Natural killer cell (primary cell): ENCODE data around the gene SLC8A1. TPM values are rescaled to one million over a fixed set of nuclear protein-coding genes. Genes with fewer than 3 reads are reported as not detected.

Experiments used
- ATAC-seq, 3 donors: fragments of 150-1000 bp in 2 of 3; fragments of 200-7000 bp in 1 of 3; cut with Tn5 transposase; 1 replicate in 1 of 3; 2 replicates in 2 of 3; pipeline ENCODE4 v1.10.0; 2021; ENCODE audit warnings: mild to moderate bottlenecking in 2 of 3, moderate library complexity in 2 of 3
- DNase-seq, 2 donors: peaks; one replicate each; pipeline versions ENCODE4 v3.0.0 to v3.0.0-alpha.2; 2013 to 2021; ENCODE audit warnings: mixed read lengths in 1 of 2
- H3K27ac ChIP-seq: one replicate; pipeline ENCODE4 v1.5.1; 2013; ENCODE audit warnings: mild to moderate bottlenecking, low read length
- H3K27me3 ChIP-seq: one replicate; pipeline ENCODE4 v1.6.1; 2013; ENCODE audit warnings: low read length; ENCODE audit not compliant: control insufficient read depth, insufficient read depth
- H3K36me3 ChIP-seq: one replicate; pipeline ENCODE4 v1.6.1; 2013; ENCODE audit warnings: low read length; ENCODE audit not compliant: control insufficient read depth, insufficient read depth
- H3K4me1 ChIP-seq: one replicate; pipeline ENCODE4 v1.6.1; 2013; ENCODE audit warnings: low read length; ENCODE audit not compliant: control insufficient read depth, insufficient read depth
- H3K4me3 ChIP-seq: one replicate; pipeline ENCODE4 v1.5.1; 2013; ENCODE audit warnings: low read length
- H3K9me3 ChIP-seq: one replicate; pipeline ENCODE4 v1.6.1; 2013; ENCODE audit warnings: low read length; ENCODE audit not compliant: control insufficient read depth, insufficient read depth
- H3K27ac Mint-ChIP-seq, 2 donors: one replicate each; pipeline ENCODE4 v1.8.0; 2022; ENCODE audit warnings: mild to moderate bottlenecking in 2 of 2, mixed read lengths in 2 of 2, moderate library complexity in 1 of 2
- H3K27me3 Mint-ChIP-seq, 2 donors: one replicate each; pipeline ENCODE4 v1.8.0; 2022; ENCODE audit warnings: low read depth in 2 of 2, mixed read lengths in 2 of 2
- H3K36me3 Mint-ChIP-seq: one replicate; pipeline ENCODE4 v1.8.0; 2022; ENCODE audit warnings: mixed read lengths
- H3K4me1 Mint-ChIP-seq, 2 donors: one replicate each; pipeline ENCODE4 v1.8.0; 2022; ENCODE audit warnings: mixed read lengths in 2 of 2
- H3K4me3 Mint-ChIP-seq: one replicate; pipeline ENCODE4 v1.8.0; 2022; ENCODE audit warnings: mild to moderate bottlenecking, moderate library complexity, mixed read lengths
- H3K9me3 Mint-ChIP-seq, 2 donors: one replicate each; pipeline ENCODE4 v1.8.0; 2022; ENCODE audit warnings: mixed read lengths in 2 of 2
- CTCF ChIP-seq: fragments of 200-600 bp; IDR thresholded peaks from one replicate; pipeline ENCODE4 v1.8.0; 2022; ENCODE audit warnings: antibody characterized with exemption
- WGBS: methylation state at CpG from one replicate; pipeline ENCODE4 v1.1.7; 2013; ENCODE audit warnings: missing lambda C conversion rate; ENCODE audit not compliant: insufficient coverage; 5-methylcytosine and 5-hydroxymethylcytosine counted together
- intact Hi-C: fragments of 100-400 bp; cut with micrococcal nuclease; formaldehyde crosslinking; loops from one replicate; pipeline ENCODE4 v1.14.2; 2022
- total RNA-seq, 4 donors: library from RNA; stranded (reverse); fragments of 120-200 nt in 1 of 4; gene quantifications; one replicate each; pipeline versions ENCODE4 v1.2.3 to v1.2.4, GENCODE V29; 2013 to 2022

The SLC8A1 gene
- total RNA-seq, 3 donors from 2014 or later (not counting 1 experiment from before 2014, with no cell fraction given): 1.4 to 4.7 (median 3.6) TPM

- DNase-seq: no peak
- Histone ChIP-seq H3K27ac (no peak overlapping the region), H3K27me3 (no peaks in the 10 kb centered on the region), H3K36me3 (no peaks in the 10 kb centered on the region), H3K9me3 (no peaks in the 10 kb centered on the region), H3K4me1 (no peaks in the 10 kb centered on the region), H3K4me3 (no peak overlapping the region)
- no peak for ATAC-seq
- H3K9me3 Mint-ChIP-seq: no peaks in the 10 kb centered on the region
- H3K27me3 Mint-ChIP-seq: no peaks in the 10 kb centered on the region
- no peaks in the 10 kb centered on the region for H3K4me1 Mint-ChIP-seq
- no peaks in the 10 kb centered on the region for H3K36me3 Mint-ChIP-seq
- H3K4me3 Mint-ChIP-seq: no peak overlapping the region
- intact Hi-C loops: no loop called here
- H3K27ac Mint-ChIP-seq: no peak overlapping the region
- TF ChIP-seq CTCF: no peak
These were observed 196.8 kb downstream of the SLC8A1 start for GRCh38 chr2:40255103-40255502.

DNA sequence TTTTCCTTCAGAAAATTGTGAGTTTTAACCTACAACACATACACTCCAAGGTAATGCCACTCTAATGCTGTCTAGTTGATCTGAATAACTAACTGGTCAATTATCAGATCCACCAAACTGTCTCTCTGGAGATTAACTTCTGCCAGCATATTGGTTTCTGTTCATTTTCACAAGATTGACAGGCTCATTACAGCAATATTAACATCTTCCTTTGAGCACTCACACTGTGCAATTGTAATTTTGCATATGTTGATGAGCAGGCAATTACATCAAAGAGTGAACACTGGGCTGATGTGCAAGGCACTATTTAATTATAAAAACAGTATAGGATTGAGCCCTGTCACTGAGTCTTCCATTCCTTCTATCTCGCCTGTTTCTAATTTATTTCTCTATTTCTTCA is 197.3 kb downstream of the SLC8A1 start:
- H3K27me3 ChIP-seq: no peaks in the 10 kb centered on the region
- H3K27ac Mint-ChIP-seq: no peak overlapping the region
- no peak overlapping the region for H3K4me3 ChIP-seq
- intact Hi-C loops: no loop called here
- no peaks in the 10 kb centered on the region for H3K27me3 Mint-ChIP-seq
- WGBS: 71% methylated on average over 1 of the region's 1 CpG
- no peak overlapping the region for H3K4me3 Mint-ChIP-seq
- no peaks in the 10 kb centered on the region for H3K4me1 ChIP-seq
- H3K36me3 Mint-ChIP-seq: no peaks in the 10 kb centered on the region
- no peaks in the 10 kb centered on the region for H3K9me3 Mint-ChIP-seq
- no peaks in the 10 kb centered on the region for H3K4me1 Mint-ChIP-seq
- no peak for TF ChIP-seq CTCF
- ATAC-seq (no peak), DNase-seq (no peak)
- H3K27ac ChIP-seq: no peak overlapping the region
- no peaks in the 10 kb centered on the region for H3K36me3 ChIP-seq
- H3K9me3 ChIP-seq: no peaks in the 10 kb centered on the region

DNA sequence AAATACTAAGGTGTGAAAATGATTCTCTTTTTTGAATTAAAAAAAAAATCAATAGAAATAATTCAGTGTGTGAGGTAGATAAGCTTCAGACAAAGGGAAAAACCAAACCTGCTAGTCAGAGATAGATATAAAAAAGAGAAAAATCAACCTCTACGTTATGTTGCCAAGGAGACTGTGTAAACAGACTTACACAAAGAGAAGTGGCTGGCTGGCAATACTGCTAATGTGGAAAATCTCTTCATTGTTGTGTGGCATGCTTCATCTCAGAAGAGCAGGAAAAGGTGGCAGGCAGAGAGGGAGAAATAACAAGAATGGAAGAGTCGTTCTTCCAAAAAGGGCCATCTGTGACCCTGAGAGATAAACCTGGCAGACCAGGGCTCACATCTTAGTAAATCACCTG is 200.8 kb downstream of the SLC8A1 start:
- DNase-seq: no peak
- H3K9me3 ChIP-seq: no peaks in the 10 kb centered on the region
- intact Hi-C loops: no loop called here
- Mint-ChIP-seq H3K27me3 (no peaks in the 10 kb centered on the region), H3K9me3 (no peaks in the 10 kb centered on the region), H3K4me3 (no peak overlapping the region), H3K4me1 (no peaks in the 10 kb centered on the region), H3K36me3 (no peaks in the 10 kb centered on the region), H3K27ac (no peak overlapping the region)
- WGBS: 52% methylated on average over 2 of the region's 2 CpGs
- no peaks in the 10 kb centered on the region for H3K36me3 ChIP-seq
- no peak overlapping the region for H3K27ac ChIP-seq
- no peak for ATAC-seq
- no peaks in the 10 kb centered on the region for H3K27me3 ChIP-seq
- TF ChIP-seq CTCF: no peak
- no peak overlapping the region for H3K4me3 ChIP-seq
- H3K4me1 ChIP-seq: no peaks in the 10 kb centered on the region

- no peak overlapping the region for H3K27ac ChIP-seq
- no peak for ATAC-seq
- no peaks in the 10 kb centered on the region for H3K36me3 ChIP-seq
- no peaks in the 10 kb centered on the region for H3K9me3 Mint-ChIP-seq
- intact Hi-C loops: no loop called here
- no peak for TF ChIP-seq CTCF
- no peaks in the 10 kb centered on the region for H3K36me3 Mint-ChIP-seq
- no peaks in the 10 kb centered on the region for H3K27me3 Mint-ChIP-seq
- H3K27me3 ChIP-seq: no peaks in the 10 kb centered on the region
- H3K4me1 Mint-ChIP-seq: no peaks in the 10 kb centered on the region
- H3K27ac Mint-ChIP-seq: no peak overlapping the region
- H3K4me3 ChIP-seq: no peak overlapping the region
- no peaks in the 10 kb centered on the region for H3K4me1 ChIP-seq
- no peaks in the 10 kb centered on the region for H3K9me3 ChIP-seq
- WGBS: 17% methylated on average over 1 of the region's 2 CpGs
- no peak for DNase-seq
- H3K4me3 Mint-ChIP-seq: no peak overlapping the region
These were observed 202.3 kb downstream of the SLC8A1 start for GRCh38 chr2:40249577-40249976.
